ENCODE measurements around the gene GTF3C4.
"Not testable (repeated sequence)": the region's sequence is repeated elsewhere in the genome, so short reads cannot be mapped to it uniquely, and the experiment has no call there.

GTF3C4 gene

GRCh38 chr9:132699956-132700355, 29.7 kb downstream of the GTF3C4 start:
- DNase-seq (ENCODE audit: low spot score): no peak

DNA sequence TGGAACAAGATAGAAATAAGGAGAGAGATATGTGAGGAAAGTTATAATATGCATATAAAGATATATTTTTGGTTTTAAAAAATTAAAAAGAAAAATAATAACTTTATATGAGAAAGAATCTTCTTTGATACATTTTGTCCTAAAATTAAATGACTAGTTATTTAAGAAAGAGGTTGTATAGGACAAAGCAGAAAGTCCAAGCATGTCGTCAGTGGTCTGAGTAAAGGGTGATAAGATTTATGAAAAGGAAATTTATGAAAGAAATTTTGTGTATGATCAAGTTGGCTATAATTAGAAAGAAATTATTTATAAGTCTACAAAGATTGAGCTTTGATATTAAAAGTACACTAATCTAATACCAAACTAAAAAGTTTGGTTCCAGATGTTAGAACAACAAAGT, 32.0 kb downstream of the GTF3C4 start:
- no peak for DNase-seq (ENCODE audit: low spot score)

GRCh38 chr9:132703336-132703735, 33.1 kb downstream of the GTF3C4 start:
- no peak for DNase-seq (ENCODE audit: low spot score)

GRCh38 chr9:132708239-132708638, 38.0 kb downstream of the GTF3C4 start:
- DNase-seq (ENCODE audit: low spot score): no peak

- DNase-seq (ENCODE audit: low spot score): no peak
Measured at GRCh38 chr9:132708769-132709430, 38.6 kb downstream of the GTF3C4 start.

DNA sequence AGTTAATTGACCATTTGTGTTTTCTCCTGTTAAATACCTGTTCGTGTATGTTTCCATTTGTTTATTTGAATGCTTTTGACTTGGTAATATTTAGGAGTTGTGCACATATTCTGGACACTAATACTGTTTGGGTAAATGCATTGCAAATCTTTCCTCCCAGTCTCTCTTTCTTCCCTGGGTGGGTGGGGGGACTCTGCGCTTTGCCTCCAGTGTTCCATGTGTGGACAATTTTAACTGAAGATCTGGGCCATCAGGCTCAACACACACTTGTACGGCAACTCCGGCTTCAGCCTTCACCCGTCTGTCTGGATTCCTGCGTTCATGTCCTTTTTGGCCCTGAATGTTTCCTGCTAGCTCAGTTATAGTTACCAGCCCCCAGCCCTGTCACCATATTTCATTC, 40.1 kb downstream of the GTF3C4 start:
- no peak for DNase-seq (ENCODE audit: low spot score)

DNA sequence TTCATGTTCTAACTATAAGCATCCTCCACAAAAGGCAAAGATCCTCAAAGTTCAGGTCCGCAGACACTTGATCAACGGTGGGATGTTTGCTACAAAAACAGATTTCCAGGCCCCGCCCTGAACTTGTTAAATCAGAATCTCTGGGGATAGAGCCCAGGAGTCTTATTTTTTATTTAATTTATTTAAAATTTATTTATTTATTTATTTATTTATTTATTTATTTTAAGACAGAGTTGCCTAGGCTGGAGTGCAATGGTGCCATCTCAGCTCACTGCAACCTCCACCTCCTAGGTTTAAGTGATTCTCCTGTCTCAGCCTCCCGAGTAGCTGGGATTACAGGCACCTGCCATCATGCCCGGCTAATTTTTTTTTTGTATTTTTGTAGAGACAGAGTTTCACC, 40.9 kb downstream of the GTF3C4 start:
- DNase-seq (ENCODE audit: low spot score): not testable (repeated sequence)

- DNase-seq (ENCODE audit: low spot score): no peak
Measured at GRCh38 chr9:132711846-132712245, 41.6 kb downstream of the GTF3C4 start.

GRCh38 chr9:132712753-132713152, 42.5 kb downstream of the GTF3C4 start:
- no peak for DNase-seq (ENCODE audit: low spot score)

DNA sequence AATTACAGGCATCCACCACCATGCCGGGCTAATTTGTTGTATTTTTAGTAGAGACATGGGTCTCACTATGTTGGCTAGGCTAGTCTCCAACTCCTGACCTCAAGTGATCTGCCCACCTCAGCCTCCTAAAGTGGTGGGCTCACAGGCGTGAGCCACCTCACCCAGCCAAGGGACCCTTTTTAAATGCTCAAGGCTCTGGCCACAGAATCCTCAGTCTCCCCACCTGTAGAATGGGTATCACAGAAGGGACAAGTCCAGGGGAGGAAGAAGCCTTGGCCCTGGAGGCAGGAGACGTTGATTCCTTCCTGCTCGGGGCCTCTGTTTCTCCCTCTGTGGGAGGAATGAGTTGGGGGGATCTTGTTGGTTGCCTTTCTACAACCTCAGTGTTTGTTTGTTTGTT, 45.7 kb downstream of the GTF3C4 start:
- no peak for DNase-seq (ENCODE audit: low spot score)

GRCh38 chr9:132717326-132717945, 47.2 kb downstream of the GTF3C4 start:
- DNase-seq (ENCODE audit: low spot score): no peak

DNA sequence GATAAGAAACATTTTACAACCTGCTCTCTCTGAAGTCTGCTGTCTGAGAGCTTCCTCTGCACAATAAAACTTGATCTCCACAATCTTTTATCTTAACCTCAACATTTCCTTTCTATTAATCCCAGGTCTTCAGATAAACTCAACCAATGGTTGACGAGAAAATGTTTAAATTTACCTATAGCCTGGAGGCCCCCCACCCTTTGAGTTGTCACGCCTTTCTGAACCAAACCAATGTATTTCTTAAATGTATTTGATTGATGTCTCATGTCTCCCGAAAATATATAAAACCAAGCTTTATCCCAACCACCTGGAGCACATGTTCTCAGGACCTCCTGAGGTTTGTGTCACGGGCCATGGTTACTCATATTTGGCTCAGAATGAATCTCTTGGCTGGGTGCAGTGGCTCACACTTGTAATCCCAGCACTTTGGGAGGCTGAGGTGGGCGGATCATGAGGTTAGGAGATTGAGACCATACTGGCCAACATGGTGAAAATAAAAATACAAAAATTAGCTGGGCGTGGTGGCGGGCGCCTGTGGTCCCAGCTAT, 48.2 kb downstream of the GTF3C4 start:
- DNase-seq (ENCODE audit: low spot score): not testable (repeated sequence)

- DNase-seq (ENCODE audit: low spot score): no peak
Measured at GRCh38 chr9:132721661-132722060, 51.4 kb downstream of the GTF3C4 start.

- DNase-seq (ENCODE audit: low spot score): no peak
Measured at GRCh38 chr9:132722564-132723065, 52.4 kb downstream of the GTF3C4 start.

- DNase-seq (ENCODE audit: low spot score): no peak
Measured at GRCh38 chr9:132723809-132724208, 53.5 kb downstream of the GTF3C4 start.

DNA sequence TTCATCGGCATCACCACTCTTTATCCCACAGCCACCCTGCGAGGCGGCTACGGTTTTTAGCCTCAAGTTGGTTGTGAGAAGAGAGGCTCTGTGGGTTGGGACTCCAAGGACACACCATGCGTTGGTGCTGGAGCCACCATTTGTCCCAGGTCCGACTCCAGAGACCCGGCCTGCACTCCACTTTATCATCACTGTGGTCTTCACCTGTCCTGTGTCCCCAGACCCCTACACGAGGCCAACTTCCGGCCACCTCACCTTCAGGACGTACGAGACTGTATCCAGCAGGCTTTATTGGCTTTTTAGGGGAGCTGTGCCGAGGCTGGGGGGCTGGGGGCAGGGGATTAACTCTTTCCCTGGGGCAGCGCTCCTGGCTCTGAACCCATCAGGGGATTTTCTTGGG, 55.0 kb downstream of the GTF3C4 start:
- no peak for DNase-seq (ENCODE audit: low spot score)

GRCh38 chr9:132726576-132727130, 56.4 kb downstream of the GTF3C4 start:
- no peak for DNase-seq (ENCODE audit: low spot score)

GRCh38 chr9:132728071-132728470, 57.8 kb downstream of the GTF3C4 start:
- no peak for DNase-seq (ENCODE audit: low spot score)

- no peak for DNase-seq (ENCODE audit: low spot score)
Measured at GRCh38 chr9:132728497-132728896, 58.2 kb downstream of the GTF3C4 start.

GRCh38 chr9:132729235-132729890, 59.1 kb downstream of the GTF3C4 start:
- DNase-seq (ENCODE audit: low spot score): no peak

- no peak for DNase-seq (ENCODE audit: low spot score)
Measured at GRCh38 chr9:132730054-132731033, 60.1 kb downstream of the GTF3C4 start.

All from iPS-NIHi11 (cell line).